ENCODE results near the gene EPS8L1.
"Not testable (repeated sequence)": the region's sequence is repeated elsewhere in the genome, so short reads cannot be mapped to it uniquely, and the experiment has no call there.

The EPS8L1 gene

DNA sequence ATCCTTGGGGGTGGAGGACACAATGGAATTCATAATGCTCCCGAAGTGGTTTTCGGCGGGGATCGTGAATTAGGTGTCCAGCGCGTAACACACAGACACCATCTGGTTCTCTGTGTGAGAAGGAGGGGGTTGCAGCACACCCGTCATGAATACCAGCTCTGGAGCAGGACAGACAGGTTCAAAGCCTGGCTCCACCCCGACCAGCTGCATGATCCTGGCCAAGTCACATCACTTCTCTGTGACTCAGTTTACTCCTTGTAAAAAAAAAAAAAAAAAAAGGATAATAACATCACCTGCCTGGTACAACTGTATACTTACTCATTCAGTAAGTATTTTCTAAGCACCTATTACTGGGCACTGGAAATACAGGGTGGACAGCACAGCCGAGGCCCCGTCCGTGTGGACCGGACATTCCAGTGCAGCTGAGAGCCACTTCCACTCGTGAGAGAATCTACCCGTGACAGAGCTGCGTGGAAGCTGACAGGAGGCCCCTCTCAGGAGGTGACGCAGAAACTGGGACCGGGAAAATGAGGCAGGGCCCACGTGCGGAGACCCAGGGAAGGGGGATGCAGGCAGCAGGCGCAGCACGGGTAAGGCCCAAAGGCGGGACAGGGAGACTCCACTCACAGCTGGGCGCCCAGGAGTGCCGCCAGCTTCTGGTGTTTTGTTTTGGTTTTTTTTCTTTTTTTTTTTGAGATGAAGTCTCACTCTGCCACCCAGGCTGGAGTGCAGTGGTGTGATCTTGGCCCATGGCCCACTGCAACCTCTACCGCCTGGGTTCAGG lies 24.7 kb upstream of the EPS8L1 start:
- DNase-seq, result no peak

DNA sequence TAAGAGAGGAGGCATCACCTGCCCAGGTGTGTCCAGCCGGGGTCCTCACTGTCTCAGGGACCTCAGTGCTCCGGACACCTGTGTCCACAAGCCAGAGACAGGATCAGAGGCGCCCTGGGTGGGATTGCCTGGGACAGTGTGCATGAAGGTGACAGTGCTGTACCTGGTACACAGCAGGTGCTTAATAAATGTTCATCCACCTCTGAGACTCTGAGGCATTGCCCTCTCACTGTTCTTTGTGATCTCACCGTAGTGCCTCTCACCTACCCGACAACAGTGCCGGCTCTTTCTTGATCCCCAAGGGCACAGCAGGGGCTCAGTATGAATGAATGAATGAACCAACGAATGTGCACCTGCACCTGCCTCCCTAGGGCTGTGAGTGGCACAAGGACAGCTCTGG lies 21.9 kb upstream of the EPS8L1 start:
- no peak for DNase-seq

DNA sequence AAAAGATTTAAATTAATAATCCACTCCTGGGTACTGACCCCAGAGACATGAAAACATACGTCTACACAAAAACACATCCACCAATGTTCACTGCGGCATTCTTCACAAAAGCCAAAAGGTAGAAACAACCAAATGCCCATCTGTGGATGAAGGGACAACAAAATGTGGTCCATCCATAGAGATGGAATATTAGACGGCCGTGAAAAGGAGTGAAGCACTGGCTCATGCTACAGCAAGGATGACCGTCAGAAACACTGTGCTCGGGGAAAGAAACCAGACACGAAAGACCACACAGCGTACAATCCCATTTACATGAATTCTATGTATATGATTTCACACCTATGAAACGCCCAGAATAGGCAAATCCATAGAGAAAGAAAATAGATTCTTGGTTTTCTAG lies 18.8 kb upstream of the EPS8L1 start:
- no peak for DNase-seq

DNA sequence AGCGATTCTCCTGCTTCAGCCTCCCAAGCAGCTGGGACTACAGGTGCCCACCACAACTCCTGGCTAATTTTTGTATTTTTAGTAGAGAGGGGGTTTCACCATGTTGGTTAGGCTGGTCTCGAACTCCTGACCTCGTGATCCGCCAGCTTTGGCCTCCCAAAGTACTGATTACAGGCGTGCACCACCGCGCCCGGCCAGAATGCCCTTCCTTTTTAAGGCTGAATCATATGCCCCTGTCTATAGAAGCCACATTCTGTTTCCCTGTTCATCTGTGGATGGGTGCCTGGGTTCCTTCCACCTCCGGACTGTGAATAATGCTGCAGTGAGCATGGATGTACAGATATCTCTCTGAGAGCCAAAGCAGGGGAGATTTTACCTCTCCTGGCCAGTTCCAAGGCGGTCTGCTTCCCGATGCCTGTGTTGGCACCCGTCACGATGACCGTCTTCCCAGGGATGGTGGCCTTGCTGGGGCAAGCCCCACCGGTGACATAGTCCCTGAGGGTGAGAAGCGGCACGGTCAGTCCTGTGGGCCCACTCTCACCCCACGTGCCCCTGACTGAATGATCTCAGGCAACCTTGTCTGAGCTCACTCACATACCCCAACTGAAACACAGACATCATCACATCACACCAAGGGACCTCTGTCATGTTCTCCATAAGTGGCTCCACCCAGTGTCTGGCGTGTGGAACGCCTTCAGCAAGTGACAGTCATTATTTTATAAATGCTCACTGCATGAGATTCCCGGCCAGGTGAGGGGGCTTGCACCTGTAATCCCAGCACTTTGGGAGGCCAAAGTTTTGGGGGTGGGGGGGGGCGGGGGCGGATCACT lies 16.7 kb upstream of the EPS8L1 start:
- DNase-seq, result no peak

DNA sequence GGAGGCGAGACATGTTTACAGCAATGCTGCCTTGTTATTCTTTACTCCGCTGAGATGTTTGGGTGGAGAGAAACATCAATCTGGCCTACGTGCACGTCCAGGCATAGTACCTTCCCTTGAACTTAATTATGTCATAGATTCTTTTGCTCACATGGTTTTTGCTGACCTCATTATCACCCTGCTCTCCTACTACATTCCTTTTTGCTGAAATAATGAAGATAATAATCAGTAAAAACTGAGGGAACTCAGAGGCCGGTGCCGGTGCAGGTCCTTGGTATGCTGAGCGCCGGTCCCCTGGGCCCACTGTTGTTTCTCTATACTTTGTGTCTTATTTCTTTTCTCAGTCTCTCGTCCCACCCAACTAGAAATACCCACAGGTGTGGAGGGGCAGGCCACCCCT lies 15.4 kb upstream of the EPS8L1 start:
- DNase-seq, result not testable (repeated sequence)

DNA sequence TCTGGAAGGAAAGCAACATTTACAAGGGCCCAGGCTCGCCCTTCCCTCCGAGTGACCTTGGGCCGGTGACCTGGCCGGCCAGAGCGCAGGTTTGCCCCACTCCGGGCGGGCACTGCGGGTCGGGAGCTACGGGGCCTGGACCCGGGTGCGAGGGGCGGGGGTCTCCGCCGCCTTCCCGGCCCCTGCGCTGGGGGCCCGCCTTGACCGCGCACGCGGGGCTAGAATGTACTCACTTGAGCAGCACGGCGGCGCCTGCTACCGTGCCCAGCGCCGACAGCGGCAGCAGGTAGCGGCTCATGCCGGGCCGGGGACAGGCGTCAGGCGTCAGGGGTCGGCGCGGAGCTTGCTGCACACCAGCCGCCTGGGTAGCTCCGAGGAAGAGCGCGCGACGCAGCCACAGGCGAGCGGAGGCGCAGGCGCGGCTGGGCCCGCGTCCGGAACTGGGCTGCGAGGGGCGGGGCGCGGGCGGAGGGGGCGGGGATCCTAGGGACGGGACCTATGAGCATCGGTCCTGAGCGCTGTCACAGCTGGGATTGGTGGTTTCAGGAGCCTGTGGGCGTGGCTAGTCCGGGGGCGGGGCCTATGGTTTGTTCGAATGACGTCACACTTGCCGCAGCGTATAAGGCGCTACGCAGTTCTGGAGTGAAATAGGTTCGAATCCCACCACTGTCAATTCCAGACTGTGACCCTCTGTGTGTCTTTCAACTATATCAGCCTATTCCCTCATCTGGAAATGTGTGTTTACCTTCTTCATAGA lies 12.8 kb upstream of the EPS8L1 start, which contains the start of gene RDH13:
RDH13 (minus strand) TSS at position 414 of the 757 bp plus-strand sequence; CDS start at position 298, 116 bp downstream.
- DNase-seq, result peak; percentile 96

DNA sequence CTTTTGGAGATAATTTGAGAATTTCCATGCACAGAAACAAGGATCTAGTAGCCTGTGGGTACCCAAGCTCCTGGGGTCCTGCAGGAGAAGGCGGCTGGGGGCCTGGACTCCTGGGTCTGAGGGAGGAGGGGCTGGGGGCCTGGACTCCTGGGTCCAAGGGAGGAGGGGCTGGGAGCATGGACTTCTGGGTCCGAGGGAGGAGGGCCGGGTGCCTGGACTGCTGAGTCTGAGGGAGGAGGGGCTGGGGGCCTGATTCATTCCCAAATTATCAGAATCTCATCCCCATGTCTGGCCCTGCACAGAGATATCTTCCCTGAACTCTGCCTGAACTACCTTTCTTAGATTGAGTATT lies 12.2 kb upstream of the EPS8L1 start:
- DNase-seq, result no peak

DNA sequence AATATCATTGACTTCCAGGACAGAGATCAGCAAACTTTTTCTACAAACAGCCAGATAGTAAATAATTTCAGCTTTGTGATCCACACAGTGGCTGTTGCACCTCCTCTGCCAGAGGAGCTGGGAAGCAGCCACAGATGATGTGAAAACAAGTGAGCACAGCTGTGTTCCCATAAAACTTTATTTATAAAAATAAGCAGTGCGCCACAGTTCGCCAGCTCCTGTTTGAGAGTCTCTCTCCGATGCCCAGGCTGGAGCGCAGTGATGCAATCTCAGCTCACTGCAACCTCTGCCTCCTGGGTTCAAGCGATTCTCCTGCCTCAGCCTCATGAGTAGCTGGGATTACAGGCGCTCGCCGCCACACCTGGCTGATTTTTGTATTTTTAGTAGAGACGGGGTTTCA lies 10.2 kb upstream of the EPS8L1 start:
- not testable (repeated sequence) for DNase-seq

DNA sequence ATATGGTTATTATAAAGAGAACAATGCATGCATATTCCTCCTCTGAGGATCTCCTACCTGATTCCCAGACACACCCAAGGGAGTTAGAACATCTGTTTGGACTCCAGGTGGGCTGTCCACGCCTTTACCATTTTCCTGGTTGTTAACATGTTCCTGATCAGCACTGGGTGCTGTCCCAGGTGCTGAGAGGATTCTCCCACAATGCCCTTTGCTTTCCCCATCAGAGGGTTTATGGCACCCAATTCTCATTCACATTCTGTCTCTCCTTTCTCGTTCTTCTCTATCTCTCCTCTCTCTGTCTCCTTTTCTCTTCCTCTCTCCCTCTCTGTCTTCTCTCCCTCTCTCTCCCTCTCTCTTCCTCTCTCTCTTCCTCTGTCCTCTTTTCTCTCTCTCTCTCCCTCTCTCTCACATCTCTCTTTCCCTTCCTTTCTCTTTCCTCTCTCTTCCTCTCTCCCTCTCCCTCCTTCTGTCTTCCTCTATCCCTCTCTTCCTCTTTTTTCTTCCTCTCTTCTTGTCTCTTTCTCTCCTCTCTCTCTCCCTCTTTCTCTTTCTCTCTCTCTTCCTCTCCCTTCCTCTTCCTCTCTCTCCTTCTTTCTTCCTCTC lies 9.5 kb upstream of the EPS8L1 start:
- no peak for DNase-seq

DNA sequence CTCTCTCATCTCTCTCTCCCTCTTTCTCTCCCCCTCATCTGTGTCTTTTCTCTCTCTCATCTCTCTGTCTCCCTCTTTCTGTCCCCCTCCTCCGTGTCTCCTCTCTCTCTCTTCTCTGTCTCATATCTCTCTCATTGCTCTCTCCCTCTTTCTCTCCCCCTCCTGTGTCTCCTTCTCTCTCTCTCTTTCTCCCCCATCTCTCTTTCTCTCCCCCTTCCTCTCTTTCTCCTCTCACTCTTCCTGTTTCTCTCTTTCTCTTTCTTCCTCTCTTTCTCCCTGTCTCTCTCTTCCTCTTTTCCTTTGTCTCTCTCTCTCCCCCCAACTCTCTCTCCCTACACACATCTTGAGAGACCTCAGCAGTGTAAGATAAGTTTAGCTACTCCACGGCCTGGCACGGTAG lies 7.8 kb upstream of the EPS8L1 start:
- DNase-seq, result no peak

DNA sequence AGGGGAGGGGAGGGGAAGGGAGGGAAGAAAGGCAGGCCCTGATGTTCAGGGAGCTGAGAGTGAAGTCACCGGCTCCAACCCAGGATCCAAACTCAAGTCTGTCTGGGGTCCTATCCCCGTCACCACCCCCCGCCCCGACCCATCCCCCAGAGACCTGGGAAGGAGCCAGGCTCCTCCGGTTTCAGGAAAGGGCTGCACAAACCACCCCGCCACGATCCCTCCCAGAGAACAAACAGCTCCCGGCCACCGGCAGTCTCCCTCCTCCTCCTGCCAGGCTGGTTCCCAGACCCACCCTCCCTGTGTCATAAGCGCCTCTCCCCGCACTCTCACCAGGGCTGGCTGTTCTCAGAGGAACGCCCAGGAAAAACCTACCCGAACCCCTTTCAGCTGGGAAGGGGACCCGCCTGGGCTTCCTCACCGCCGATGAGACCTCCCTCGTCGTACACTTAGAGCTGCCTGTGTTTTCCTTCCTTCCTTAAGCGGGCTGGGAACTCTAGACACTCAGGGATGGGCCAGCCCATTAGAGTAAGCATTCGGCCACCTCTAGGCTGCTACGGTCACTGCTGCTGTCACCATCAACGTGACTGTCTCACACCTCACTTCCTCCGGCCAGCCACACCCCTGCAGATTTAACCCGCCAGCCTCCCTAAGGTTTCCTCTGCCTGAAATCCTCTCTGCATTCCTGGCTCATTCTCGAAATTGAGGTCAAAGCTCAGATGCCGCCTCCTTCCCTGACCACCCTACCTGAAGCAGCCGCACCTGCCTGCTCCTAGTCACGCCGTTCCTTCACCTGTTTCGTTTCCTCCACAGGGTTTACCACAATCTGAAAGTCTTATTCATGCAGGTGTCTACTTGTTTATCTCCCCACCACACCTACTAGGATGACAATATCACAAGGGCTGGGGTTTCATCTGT lies 6.5 kb upstream of the EPS8L1 start:
- DNase-seq, result peak; percentile 56

DNA sequence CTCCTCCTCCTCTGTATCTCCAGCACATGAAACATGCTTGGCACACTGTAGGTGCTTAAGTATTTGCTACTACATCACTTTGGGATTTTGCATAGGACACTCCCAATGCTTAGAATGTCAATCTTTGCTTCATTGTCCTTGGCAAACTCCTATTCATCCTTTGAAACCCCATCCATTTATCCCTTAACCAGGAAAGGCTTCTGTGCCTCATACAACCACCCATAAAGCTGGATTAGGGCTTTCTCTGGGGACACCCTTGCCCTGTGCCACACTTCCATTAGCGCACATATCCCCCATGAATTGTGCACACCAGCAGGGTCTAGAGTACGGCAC lies 5.8 kb upstream of the EPS8L1 start:
- DNase-seq, result no peak

DNA sequence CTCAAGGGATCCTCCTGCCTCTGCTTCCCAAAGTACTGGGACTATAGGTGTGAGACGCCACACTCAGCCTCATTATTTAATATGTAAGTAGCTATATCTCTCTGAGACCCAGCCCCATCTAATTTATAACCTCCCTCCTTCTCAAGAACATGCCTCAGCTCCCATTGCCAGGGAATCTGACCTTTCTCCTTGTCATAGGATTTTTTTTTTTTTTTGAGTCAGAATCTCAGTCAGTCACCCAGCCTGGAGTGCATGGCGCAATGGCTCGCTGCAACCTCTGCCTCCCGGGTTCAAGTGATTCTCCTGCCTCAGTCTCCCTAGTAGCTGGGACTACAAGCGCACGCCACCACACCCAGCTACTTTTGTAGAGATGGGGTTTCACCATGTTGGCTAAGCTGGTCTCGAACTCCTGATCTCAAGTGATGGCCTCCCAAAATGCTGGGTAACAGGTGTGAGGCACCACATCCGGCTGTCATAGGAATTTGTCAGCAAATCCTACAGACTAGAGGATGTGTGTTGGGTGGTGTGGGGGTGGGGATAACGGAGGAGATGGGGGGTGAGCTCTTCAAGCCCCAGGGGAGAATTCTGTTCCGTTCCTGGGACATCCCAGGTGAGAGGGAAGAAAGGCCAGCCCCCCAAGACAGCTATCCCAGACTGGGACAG lies 5.1 kb upstream of the EPS8L1 start:
- no peak for DNase-seq

DNA sequence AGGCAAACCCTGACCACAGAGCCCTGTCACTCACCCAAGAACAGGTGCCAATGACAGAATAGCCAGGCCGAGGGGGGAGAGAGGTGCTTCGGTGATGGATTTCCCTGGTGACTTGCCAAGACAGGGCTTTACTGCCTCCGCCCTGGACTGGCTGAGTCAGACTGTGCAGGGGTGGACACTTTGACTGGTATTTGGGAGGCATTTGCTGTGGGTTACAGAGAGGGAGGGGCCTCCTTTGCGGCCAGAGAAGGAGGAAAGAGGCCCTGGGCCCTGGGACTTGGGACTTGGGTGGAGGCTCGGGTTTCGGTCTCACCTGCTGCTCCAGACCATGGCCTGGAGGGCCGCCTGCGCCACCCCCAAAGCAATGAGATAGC lies 4.6 kb upstream of the EPS8L1 start:
- DNase-seq, result no peak

DNA sequence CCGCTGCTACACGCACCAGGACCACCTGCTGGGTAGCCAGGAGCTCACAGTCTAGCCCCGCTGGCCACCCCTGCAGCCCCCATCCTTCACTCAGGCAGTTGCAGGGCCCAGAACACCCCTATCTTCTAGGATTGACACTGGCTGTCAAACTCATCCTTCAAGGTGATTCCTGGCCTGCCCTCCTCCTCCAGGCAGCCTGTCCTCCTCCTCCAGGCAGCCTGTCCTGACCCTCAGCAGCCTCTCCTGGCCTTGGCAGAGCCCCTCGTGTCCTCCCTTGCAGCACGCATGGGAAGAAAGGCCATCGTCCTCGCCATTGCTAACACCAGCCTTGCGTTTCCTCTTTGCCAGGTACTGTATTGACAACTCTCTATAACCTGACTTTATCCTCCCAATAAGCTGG lies 3.8 kb upstream of the EPS8L1 start:
- no peak for DNase-seq

DNA sequence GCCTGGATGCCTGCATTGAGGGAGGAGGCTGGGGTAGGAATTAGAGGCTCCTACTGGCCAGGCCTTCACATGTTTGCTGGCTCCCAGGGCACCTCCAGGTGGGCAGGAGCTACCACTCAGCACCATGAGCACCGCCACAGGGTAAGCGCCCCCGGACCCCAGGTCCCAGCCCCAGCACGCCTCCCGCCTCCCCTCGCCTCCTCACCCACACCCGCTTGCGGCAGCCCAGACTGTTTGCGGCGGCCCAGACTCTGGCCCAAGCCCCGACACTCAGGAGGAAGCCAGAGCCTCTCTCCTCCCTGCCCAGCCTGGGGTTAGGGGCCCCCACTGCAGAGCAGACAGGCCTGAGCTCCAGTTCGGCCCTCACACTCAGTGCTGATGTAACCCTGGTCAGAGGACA lies 652 bp downstream of the EPS8L1 start:
- DNase-seq, result no peak

DNA sequence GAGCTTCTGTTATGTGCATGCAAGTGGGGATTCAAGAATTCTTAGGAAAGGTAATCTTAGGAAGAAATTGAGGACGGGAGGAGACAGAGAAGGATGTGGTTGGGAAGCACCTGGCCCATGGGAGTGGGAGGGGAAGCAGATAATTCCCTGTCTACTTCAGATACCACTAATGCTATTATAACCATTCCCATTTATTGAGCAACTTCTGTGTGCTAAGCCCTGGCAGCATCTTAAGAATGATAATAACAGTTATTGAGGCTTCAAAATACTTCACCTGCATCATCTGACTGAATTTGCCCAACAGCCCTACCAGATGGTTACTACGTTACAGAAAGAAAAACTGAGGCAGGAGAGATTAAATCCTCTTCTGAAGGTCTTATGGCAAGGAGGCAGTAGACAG lies 1.4 kb downstream of the EPS8L1 start:
- DNase-seq, result no peak

DNA sequence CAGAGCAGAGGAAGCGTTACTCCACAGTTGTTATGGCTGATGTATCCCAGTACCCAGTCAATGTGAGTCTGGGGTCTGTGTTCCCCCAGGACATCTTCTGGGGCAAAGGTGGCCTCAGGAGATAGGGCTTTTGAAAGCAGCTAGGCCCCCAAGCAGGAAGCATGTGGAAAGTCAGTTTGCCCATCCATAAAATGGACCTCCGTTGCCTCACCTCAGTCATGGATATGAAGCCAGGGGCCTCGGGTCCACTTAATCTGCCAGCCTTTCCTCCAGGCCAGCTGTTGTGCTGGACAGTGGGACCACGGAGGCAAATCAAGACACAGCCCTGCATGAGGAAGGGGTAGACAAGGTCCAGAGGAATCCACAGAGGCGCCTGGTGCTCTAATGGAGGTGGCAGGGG lies 3.3 kb downstream of the EPS8L1 start:
- DNase-seq, result no peak

DNA sequence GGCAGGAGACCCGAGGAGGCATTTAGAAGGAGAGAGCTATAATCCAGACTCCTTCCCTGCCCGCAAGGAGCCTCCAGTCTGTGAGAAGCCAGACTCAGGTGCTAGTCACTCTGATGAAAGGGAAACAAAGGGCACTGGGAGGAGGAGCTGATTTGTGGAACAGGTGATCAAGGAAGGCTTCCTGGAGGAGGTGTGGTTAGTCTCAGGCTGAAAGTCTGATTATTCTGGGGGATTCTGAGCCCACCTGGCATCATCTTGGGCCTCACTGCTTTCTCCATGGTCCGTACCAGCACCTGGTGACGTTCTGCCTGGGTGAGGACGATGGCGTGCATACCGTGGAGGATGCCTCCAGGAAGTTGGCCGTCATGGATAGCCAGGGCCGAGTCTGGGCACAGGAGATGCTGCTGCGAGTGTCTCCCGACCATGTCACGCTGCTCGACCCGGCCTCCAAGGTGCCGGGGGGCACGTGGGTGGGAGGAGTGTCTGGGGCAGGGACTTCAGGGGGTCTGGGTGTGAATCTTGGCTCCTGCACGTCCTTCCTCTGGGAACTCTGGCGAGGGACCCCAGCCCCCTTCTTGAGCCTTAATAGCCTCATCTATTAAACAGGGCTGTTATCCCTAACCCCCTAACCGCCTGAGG lies 3.9 kb downstream of the EPS8L1 start:
- DNase-seq, result no peak

DNA sequence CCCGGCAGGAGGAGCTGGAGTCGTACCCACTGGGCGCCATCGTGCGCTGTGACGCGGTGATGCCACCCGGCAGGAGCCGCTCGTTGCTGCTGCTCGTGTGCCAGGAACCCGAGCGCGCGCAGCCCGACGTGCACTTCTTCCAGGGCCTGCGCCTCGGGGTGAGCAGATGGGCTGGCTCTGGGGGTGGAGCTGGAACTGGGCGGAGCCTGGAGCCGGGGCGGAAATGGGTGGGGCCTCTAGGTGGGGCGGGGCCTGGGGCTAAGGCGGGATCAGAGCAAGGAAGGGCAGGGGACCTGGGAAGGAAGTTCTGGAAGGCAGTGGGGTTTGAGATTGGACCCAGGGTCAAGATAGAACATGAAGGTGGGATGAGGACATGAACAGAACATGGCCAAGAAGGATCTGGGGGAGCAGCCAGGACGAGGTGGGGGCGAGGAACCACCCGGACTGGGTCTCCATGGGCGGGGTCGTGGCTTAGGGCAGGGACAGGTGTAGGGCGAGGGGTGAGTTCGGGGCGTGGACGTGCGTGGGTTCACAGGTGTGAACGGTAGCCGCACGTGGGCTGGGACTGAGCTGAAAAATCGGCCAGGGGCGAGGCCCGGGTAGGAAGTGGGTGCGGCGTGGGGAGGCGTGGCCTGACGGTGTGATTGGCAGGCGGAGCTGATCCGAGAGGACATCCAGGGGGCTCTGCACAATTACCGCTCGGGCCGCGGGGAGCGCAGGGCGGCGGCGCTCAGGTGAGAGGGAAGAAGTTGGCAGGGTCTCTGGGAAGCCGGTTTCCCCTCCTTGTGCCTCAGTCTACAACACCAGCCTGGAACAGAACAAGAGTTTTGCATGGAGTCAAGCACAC lies 4.7 kb downstream of the EPS8L1 start:
- DNase-seq, result peak; percentile 87

All from NCI-H146 (cell line).